Stomach (tissue), 4 donors: ENCODE results near the gene PRKRIP1.

Experiments used
- CTCF ChIP-seq, 7 experiments: fragments of 450-650 bp in 4 of 7; fragments of 200-600 bp in 3 of 7; sonication (generic) in 3 of 7; IDR thresholded peaks; one replicate each; pipeline ENCODE4 v1.5.1; 2016 to 2019; ENCODE audit warnings: antibody characterized with exemption in 7 of 7, control low read depth in 2 of 7, mild to moderate bottlenecking in 1 of 7
- POLR2A ChIP-seq, 4 donors: fragments of 450-650 bp; IDR thresholded peaks; one replicate each; pipeline ENCODE4 v1.6.1; 2016; ENCODE audit warnings: antibody characterized with exemption in 4 of 4, control low read depth in 2 of 4, mild to moderate bottlenecking in 1 of 4, moderate library complexity in 1 of 4

DNA sequence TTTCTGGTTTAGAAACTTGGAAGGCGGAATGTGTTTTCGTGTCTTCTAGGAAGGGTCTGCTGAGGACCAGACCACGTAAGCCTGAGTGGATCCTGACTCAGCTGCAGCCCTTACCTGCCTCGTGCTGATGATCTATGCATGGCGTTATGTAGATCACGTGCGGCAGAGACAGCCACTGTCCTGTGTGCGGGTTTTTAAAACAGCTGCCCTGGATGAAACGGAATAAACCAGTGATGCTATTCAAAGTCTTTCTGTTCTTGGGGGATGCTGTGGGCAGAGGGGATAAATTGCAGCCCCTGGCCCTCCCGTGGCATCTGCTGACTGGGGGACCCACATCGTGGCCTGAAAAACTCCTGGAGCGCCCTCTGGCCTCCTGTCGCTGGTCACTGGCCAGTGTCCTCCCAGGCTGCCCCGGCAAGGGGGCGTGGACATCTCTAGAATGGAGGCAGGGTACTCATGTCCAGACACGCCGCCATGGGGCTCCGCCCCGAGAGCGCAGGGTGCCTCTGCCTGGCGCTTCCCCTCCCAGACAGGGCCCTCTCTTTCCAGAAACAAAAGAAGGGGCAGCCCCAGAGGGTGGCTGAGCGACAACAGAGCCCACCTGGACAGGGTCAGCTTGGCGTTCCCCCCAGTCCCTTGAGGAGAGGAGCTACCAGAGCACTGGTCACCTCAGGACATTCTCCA lies 55.4 kb downstream of the PRKRIP1 start:
- TF ChIP-seq POLR2A (IDR thresholded peaks at IDR 0.05) = no peak
- TF ChIP-seq CTCF (IDR thresholded peaks at IDR 0.05) = no peak
